GM18873 (cell line): ENCODE results near the gene PARD3B.
"Not testable (repeated sequence)": the region's sequence is repeated elsewhere in the genome, so short reads cannot be mapped to it uniquely, and the experiment has no call there.

Experiments used
- ATAC-seq: cut with Tn5 transposase; IDR thresholded peaks from one replicate; pipeline ENCODE4 v1.9.1; 2021; ENCODE audit warnings: mild to moderate bottlenecking, moderate library complexity, moderate number of reproducible peaks; ENCODE audit not compliant: unreplicated experiment, low FRiP score

Gene PARD3B

GRCh38 chr2:205199165-205199850 is 654.0 kb downstream of the PARD3B start:
- ATAC-seq = no peak

- no peak for ATAC-seq
Measured at GRCh38 chr2:205210494-205210893, 665.2 kb downstream of the PARD3B start.

GRCh38 chr2:205212357-205212756 is 667.1 kb downstream of the PARD3B start:
- no peak for ATAC-seq

DNA sequence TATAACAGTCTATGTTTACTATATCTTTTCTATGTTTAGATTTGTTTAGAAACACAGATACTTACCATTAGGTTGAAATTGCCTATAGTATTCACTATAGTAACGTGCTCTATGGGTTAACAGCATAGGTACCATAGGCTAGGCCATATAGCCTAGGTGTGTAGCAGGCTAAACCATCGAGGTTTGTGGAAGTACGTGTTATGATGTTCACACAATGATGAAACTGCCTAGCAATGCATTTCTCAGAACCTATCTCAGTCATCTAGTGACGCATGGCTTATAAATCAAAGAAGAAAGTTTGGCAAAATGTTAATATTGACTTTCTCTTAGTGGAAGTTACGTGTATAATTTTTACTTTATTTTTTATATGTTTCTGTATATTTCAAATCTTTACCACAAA is 670.8 kb downstream of the PARD3B start:
- ATAC-seq = no peak

- ATAC-seq = no peak
Measured at GRCh38 chr2:205216580-205216979, 671.3 kb downstream of the PARD3B start.

DNA sequence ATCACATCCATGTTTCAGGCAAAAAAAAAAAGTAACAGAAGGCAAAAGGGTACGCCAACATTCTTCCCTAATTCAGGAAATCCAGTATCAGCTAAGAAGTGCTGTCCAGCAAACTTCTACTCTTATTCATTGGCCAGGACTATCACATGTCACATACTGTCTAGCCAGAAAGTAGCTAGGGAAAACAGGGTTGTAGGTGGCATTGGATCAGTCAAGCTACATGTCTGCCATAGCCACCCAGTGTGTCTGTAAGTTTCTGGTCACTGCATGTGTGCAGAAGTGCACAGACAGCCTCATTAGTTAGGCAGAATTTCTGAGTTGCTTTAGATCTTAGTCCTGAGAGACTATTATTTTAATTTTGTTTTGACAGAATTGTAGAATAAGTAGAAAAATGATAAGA is 671.7 kb downstream of the PARD3B start:
- no peak for ATAC-seq

- ATAC-seq = no peak
Measured at GRCh38 chr2:205218056-205218455, 672.8 kb downstream of the PARD3B start.

DNA sequence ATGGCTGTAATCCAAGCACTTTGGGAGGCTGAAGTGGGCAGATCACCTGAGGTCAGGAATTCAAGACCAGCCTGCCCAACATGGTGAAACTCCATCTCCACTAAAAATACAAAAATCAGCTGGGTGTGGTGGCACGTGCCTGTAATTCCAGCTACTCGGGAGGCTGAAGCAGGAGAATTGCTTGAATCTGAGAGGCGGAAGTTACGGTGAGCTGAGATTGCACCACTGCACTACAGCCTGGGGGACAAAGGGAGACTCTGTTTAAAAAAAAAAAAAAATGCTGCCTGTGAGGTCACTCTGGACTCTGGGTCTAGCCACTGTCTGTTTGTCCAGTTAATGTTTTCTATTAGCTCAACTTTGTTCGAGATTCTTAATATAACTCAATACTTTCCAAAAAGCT is 673.5 kb downstream of the PARD3B start:
- ATAC-seq = not testable (repeated sequence)

DNA sequence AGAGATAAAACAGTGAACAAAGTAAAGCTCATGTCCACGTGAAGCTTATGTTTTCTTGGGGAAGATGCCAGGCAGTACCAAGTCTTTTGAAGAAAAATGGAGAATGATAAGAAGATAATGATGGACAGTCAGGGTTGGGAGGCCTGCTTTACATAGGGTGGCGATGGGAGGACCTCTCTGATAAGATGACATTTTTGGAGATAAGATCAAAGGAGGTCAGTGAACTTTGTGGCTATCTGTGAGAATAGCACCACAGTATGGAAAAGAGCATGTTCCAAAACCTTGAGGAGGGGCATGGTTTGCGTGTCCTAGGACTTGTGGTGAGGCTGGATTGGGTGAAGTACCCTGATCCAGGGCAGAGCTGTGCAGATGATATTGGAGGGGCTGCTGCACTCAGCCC is 675.3 kb downstream of the PARD3B start:
- no peak for ATAC-seq

DNA sequence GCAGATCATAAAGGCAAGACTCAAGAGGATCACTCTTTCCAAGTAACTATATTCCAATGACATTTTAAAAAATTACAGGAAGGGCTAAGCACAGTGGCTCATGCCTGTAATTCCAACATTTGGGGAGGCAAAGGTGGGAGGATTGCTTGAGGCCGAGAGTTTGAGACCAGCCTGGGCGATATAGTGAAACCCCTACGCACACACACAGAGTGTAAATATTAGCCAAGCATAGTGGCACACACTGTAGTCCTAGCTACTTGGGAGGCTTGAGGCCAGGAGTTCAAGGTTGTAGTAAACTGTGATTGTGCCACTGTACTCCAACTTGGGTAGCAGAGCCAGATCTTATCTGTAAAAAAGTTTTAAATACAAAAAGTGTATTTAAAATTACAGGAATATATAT is 686.8 kb downstream of the PARD3B start:
- ATAC-seq = no peak

GRCh38 chr2:205235434-205235833 is 690.2 kb downstream of the PARD3B start:
- no peak for ATAC-seq

GRCh38 chr2:205237524-205237923 is 692.2 kb downstream of the PARD3B start:
- no peak for ATAC-seq

DNA sequence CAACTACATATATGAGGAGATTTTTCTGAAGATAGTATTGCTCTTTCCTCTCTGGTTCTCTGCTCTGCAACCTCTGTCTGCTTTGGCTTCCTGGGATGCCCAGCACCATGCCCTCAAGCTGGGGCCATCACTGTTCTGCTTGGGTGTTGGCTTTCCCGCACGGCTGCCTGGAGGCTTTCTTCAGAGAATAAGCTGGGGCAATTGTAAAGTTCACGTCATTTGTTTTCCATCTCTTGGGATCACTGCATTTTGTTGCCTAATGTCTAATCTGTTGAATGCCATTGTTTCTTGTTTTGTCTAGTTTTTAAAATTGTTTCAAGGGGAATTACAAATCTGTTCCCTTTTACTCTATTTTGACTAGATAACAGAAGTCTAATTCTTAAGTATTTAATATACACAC is 699.7 kb downstream of the PARD3B start:
- no peak for ATAC-seq

DNA sequence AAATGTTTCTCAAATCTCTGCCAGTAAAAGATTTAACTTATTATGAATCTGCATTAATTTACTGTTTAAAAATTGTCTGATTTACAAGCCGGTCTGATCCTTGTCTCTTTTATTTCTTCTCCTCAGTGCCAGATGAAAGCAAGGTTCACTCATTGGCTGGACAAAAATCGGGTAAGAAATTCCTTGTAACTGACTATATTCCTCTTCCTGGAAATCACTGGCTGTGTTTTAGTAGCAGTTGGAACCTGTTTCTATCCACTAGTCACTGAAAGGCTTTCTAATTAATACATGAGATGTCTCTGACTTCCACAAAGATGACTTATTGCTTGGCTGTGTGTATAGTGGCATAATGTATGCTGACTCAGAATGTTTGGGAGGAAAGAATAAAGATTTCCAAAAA is 700.4 kb downstream of the PARD3B start:
- no peak for ATAC-seq

DNA sequence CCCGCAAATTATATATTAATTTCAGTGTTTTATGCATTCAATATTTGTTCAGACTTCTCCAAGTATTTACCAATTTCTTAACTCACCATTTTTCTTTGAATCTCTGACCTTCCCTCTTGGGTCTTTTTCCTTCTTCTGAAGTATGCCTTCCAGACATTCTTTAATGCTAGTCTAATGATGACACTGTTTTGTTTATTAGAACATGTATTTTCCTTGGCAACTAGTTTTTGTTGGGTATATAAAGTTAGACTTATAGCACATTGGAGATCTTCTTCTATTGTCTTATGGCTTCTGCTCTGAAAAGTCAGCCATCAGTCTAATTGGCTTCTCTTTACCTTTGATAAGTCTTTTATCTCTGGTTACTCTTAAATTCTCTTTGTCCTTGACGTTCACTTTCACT is 713.8 kb downstream of the PARD3B start:
- no peak for ATAC-seq

- ATAC-seq = no peak
Measured at GRCh38 chr2:205261516-205262020, 716.3 kb downstream of the PARD3B start.

GRCh38 chr2:205267323-205267722 is 722.0 kb downstream of the PARD3B start:
- no peak for ATAC-seq

DNA sequence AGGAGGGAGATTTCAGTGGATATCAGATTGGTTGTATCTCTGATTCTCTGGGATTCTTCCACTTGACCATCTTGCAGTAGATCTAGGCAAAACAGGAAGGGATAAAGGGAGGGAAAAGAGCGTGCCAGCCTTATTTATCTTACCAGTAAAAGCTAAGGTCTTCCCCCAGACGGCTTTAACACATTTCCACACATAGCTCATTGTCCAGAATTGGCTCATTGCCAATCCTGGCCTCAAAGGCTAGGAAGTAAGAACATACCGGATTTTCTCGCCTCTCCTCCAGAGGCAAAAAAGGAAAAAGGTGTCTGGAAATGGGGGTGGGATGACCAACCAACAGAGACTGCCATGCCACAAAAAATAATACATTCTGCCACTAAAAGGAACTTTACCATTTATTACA is 725.4 kb downstream of the PARD3B start:
- ATAC-seq = no peak

- no peak for ATAC-seq
Measured at GRCh38 chr2:205273148-205273547, 727.9 kb downstream of the PARD3B start.

DNA sequence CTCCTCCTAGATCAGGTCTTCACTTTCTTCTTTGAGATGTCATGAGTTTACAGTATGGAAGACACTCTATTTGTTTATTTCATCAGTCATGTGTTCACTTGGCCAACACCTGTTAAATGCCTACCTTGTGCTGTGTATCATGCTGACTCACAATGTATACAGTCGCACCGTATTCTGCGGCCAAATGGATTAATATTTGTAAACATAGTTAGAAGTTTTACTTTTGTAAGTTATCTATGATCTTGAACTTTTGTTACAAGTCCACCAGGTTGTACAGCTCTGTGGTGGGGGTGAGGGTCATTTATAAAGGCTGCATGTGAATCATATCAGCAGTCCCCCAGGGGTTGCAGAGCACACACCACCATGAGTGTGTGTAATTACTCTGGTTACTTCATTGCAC is 728.4 kb downstream of the PARD3B start:
- no peak for ATAC-seq

- no peak for ATAC-seq
Measured at GRCh38 chr2:205274801-205275200, 729.5 kb downstream of the PARD3B start.

- no peak for ATAC-seq
Measured at GRCh38 chr2:205276116-205276777, 731.0 kb downstream of the PARD3B start.
